Fibroblast of lung (primary cell): ENCODE results near the gene ZNF771. TPM values are rescaled to one million over a fixed set of nuclear protein-coding genes. Genes with fewer than 3 reads are reported as not detected.

Source experiments
- DNase-seq, 2 donors: peaks; one replicate each; pipeline versions ENCODE4 v3.0.0 to v3.0.0-alpha.2; 2010; ENCODE audit warnings: low read depth in 2 of 2
- H2AFZ ChIP-seq: 2 replicates; pipeline ENCODE4 v1.5.1; 2012; ENCODE audit warnings: low read length, control low read depth, inconsistent platforms
- H3K27ac ChIP-seq: 2 replicates; pipeline ENCODE4 v1.5.1; 2011; ENCODE audit warnings: low read length, control low read depth; ENCODE audit not compliant: insufficient read depth
- H3K27me3 ChIP-seq: 2 replicates; pipeline ENCODE4 v1.5.1; 2011; ENCODE audit warnings: mild to moderate bottlenecking, low read length; ENCODE audit not compliant: control insufficient read depth, insufficient read depth
- H3K36me3 ChIP-seq: 2 replicates; pipeline ENCODE4 v1.5.1; 2011; ENCODE audit warnings: low read length; ENCODE audit not compliant: control insufficient read depth, insufficient read depth
- H3K4me1 ChIP-seq: 2 replicates; pipeline ENCODE4 v1.5.1; 2011; ENCODE audit warnings: low read length; ENCODE audit not compliant: control insufficient read depth, insufficient read depth; ENCODE audit errors: extremely low read depth
- H3K4me2 ChIP-seq: 2 replicates; pipeline ENCODE4 v1.5.1; 2011; ENCODE audit warnings: low read length, control low read depth; ENCODE audit not compliant: insufficient read depth; ENCODE audit errors: extremely low read depth
- H3K4me3 ChIP-seq, 4 experiments: fragments of 200-600 bp in 1 of 4; sonication (generic) in 1 of 4; replicated peaks in 1 of 4; 2 replicates each; pipeline ENCODE4 v1.5.1; 2011 to 2016; ENCODE audit warnings: low read length in 4 of 4, low read depth in 3 of 4, mild to moderate bottlenecking in 3 of 4, control low read depth in 2 of 4, inconsistent platforms in 1 of 4, mixed read lengths in 1 of 4; ENCODE audit not compliant: insufficient read depth in 1 of 4; ENCODE audit errors: control extremely low read depth in 1 of 4
- H3K79me2 ChIP-seq: 2 replicates; pipeline ENCODE4 v1.5.1; 2012; ENCODE audit warnings: mild to moderate bottlenecking, low read length, inconsistent platforms; ENCODE audit not compliant: control insufficient read depth, insufficient read depth
- H3K9ac ChIP-seq: 2 replicates; pipeline ENCODE4 v1.5.1; 2011; ENCODE audit warnings: mild to moderate bottlenecking, low read length, control low read depth; ENCODE audit not compliant: insufficient read depth
- H3K9me3 ChIP-seq: 2 replicates; pipeline ENCODE4 v1.5.1; 2012; ENCODE audit warnings: low read depth, low read length; ENCODE audit not compliant: control insufficient read depth, insufficient read depth
- H4K20me1 ChIP-seq: 2 replicates; pipeline ENCODE4 v1.5.1; 2011; ENCODE audit warnings: low read length; ENCODE audit not compliant: control insufficient read depth, insufficient read depth; ENCODE audit errors: extremely low read depth
- CTCF ChIP-seq, 2 donors: IDR thresholded peaks in 1 of 2; conservative IDR thresholded peaks in 1 of 2; 1 replicate in 1 of 2; 2 replicates in 1 of 2; pipeline ENCODE4 v1.5.1; 2011 to 2012; ENCODE audit warnings: low read length in 2 of 2, control low read depth in 1 of 2, inconsistent platforms in 1 of 2, low read depth in 1 of 2, mild to moderate bottlenecking in 1 of 2
- EZH2 ChIP-seq: IDR thresholded peaks from 2 replicates; pipeline ENCODE4 v1.5.1; 2012; ENCODE audit warnings: low read length, control low read depth, mild to moderate bottlenecking; ENCODE audit errors: missing control alignments
- polyA plus RNA-seq, 2 donors: library from polyadenylated mRNA; depleted of rRNA in 1 of 2; stranded (reverse) in 1 of 2; unstranded in 1 of 2; fragments of >200 nt; gene quantifications; 2 replicates each; pipeline ENCODE4 v1.2.1, GENCODE V29; 2011 to 2012; ENCODE audit warnings: missing spikeins in 1 of 2
- total RNA-seq: library from RNA; depleted of rRNA; stranded (reverse); fragments of >200 nt; gene quantifications from 2 replicates; pipeline ENCODE4 v1.2.1, GENCODE V29; 2014

The ZNF771 gene
- total and polyA plus RNA-seq, 2 donors (not counting 1 experiment from before 2014, with no cell fraction given): 3.1 to 8.4 TPM

- H4K20me1 ChIP-seq: no peaks in the 10 kb centered on the region
- H2AFZ ChIP-seq: no peak overlapping the region
- no peak overlapping the region for H3K4me2 ChIP-seq
- H3K4me3 ChIP-seq: no peak overlapping the region
- peaks cover 3% of the 10 kb centered on the region for H3K79me2 ChIP-seq
- no peak overlapping the region for H3K9ac ChIP-seq
- no peaks in the 10 kb centered on the region for H3K36me3 ChIP-seq
- no peaks in the 10 kb centered on the region for H3K27me3 ChIP-seq
- no peak overlapping the region for H3K27ac ChIP-seq
- TF ChIP-seq EZH2: no peak
- TF ChIP-seq CTCF (conservative IDR thresholded peaks at IDR 0.05 in 1 of 2, IDR thresholded peaks at IDR 0.05 in 1 of 2; ENCODE audit: low read depth in 1 of 2, low read length in 2 of 2): no peak
- DNase-seq: no peak
- H3K4me1 ChIP-seq: peaks cover 9% of the 10 kb centered on the region
- no peaks in the 10 kb centered on the region for H3K9me3 ChIP-seq
Observed at GRCh38 chr16:30380072-30380802, 27.2 kb upstream of the ZNF771 start.

GRCh38 chr16:30380803-30381208 is 26.6 kb upstream of the ZNF771 start:
- Histone ChIP-seq H3K27ac (no peak overlapping the region), H3K4me1 (peaks cover 9% of the 10 kb centered on the region), H2AFZ (no peak overlapping the region), H3K9ac (no peak overlapping the region), H3K79me2 (peaks cover 3% of the 10 kb centered on the region), H3K4me3 (no peak overlapping the region), H3K4me2 (no peak overlapping the region), H4K20me1 (no peaks in the 10 kb centered on the region), H3K36me3 (no peaks in the 10 kb centered on the region), H3K9me3 (no peaks in the 10 kb centered on the region), H3K27me3 (no peaks in the 10 kb centered on the region)
- TF ChIP-seq EZH2: no peak
- TF ChIP-seq CTCF (conservative IDR thresholded peaks at IDR 0.05 in 1 of 2, IDR thresholded peaks at IDR 0.05 in 1 of 2; ENCODE audit: low read depth in 1 of 2, low read length in 2 of 2): no peak
- no peak for DNase-seq

- Histone ChIP-seq H3K4me1 (peaks cover 9% of the 10 kb centered on the region), H3K79me2 (peaks cover 3% of the 10 kb centered on the region), H3K27me3 (no peaks in the 10 kb centered on the region), H3K9ac (no peak overlapping the region), H3K4me3 (no peak overlapping the region), H3K36me3 (no peaks in the 10 kb centered on the region), H3K27ac (no peak overlapping the region), H3K4me2 (no peak overlapping the region), H4K20me1 (no peaks in the 10 kb centered on the region), H2AFZ (no peak overlapping the region), H3K9me3 (no peaks in the 10 kb centered on the region)
- DNase-seq: no peak
- no peak for TF ChIP-seq CTCF (conservative IDR thresholded peaks at IDR 0.05 in 1 of 2, IDR thresholded peaks at IDR 0.05 in 1 of 2; ENCODE audit: low read depth in 1 of 2, low read length in 2 of 2)
- TF ChIP-seq EZH2: no peak
Observed at GRCh38 chr16:30381291-30382041, 25.9 kb upstream of the ZNF771 start.
